K562 treated with DMSO at 1 percent for 24 hours (cell line): ENCODE measurements around the gene SPAM1. TPM values are rescaled to one million over a fixed set of nuclear protein-coding genes. Genes with fewer than 3 reads are reported as not detected.

Experiments used
- total RNA-seq: library from RNA; unstranded; fragments of 300-600 nt; gene quantifications from 2 replicates; pipeline ENCODE4 v1.2.3, GENCODE V29; 2022; ENCODE audit warnings: low read depth; ENCODE audit not compliant: insufficient read depth

SPAM1 gene
- not detected in 2 replicates for total RNA-seq

GRCh38 chr7:123924941-123925340, at the start of gene SPAM1:
TSS of gene SPAM1 (plus strand) at chr7:123925241. CDS start at chr7:123953571, 28,330 bp downstream.

Other genes with a start within 250 kb of the SPAM1 start
- 7.9 and 8.5 TPM in 2 replicates for gene WASL, start 176.2 kb upstream of the SPAM1 start, total RNA-seq
- gene HYAL4, start 80.1 kb upstream of the SPAM1 start, total RNA-seq = not detected in 2 replicates
- gene TMEM229A, start 107.8 kb downstream of the SPAM1 start, total RNA-seq = not detected in 2 replicates